GM21717 (cell line): Measurements from ENCODE around the gene GJA5.

Source experiments
- ATAC-seq: cut with Tn5 transposase; IDR thresholded peaks from one replicate; pipeline ENCODE4 v1.9.1; 2021; ENCODE audit warnings: mild to moderate bottlenecking, moderate library complexity; ENCODE audit not compliant: unreplicated experiment

Gene GJA5

GRCh38 chr1:147768101-147768500, 7.7 kb upstream of the GJA5 start:
- no peak for ATAC-seq

GRCh38 chr1:147762233-147763024, 2.0 kb upstream of the GJA5 start:
- ATAC-seq, result no peak

GRCh38 chr1:147758379-147759100, 1.9 kb downstream of the GJA5 start:
- no peak for ATAC-seq

- ATAC-seq, result no peak
Measured at GRCh38 chr1:147757015-147757990, 3.1 kb downstream of the GJA5 start.

GRCh38 chr1:147756341-147756740, 4.1 kb downstream of the GJA5 start:
- ATAC-seq, result no peak

- ATAC-seq, result no peak
Measured at GRCh38 chr1:147754661-147755060, 5.7 kb downstream of the GJA5 start.

- no peak for ATAC-seq
Measured at GRCh38 chr1:147753081-147753480, 7.3 kb downstream of the GJA5 start.

- no peak for ATAC-seq
Measured at GRCh38 chr1:147752511-147752910, 7.9 kb downstream of the GJA5 start.

- no peak for ATAC-seq
Measured at GRCh38 chr1:147751346-147751745, 9.1 kb downstream of the GJA5 start.

GRCh38 chr1:147750618-147751217, 9.7 kb downstream of the GJA5 start:
- ATAC-seq, result no peak

- no peak for ATAC-seq
Measured at GRCh38 chr1:147749792-147750191, 10.6 kb downstream of the GJA5 start.

GRCh38 chr1:147748676-147749350, 11.6 kb downstream of the GJA5 start:
- ATAC-seq, result no peak

- ATAC-seq, result no peak
Measured at GRCh38 chr1:147747966-147748365, 12.4 kb downstream of the GJA5 start.

GRCh38 chr1:147745271-147745670, 15.1 kb downstream of the GJA5 start:
- ATAC-seq, result no peak

GRCh38 chr1:147741065-147741464, 19.3 kb downstream of the GJA5 start:
- no peak for ATAC-seq

- no peak for ATAC-seq
Measured at GRCh38 chr1:147740391-147740790, 20.0 kb downstream of the GJA5 start.

- no peak for ATAC-seq
Measured at GRCh38 chr1:147738739-147739476, 21.5 kb downstream of the GJA5 start.

GRCh38 chr1:147738129-147738528, 22.3 kb downstream of the GJA5 start:
- ATAC-seq, result no peak

- no peak for ATAC-seq
Measured at GRCh38 chr1:147736883-147737282, 23.5 kb downstream of the GJA5 start.

- ATAC-seq, result no peak
Measured at GRCh38 chr1:147735423-147735822, 25.0 kb downstream of the GJA5 start.
